MM.1S (cell line): ENCODE measurements around the gene AGAP1.

Experiments used
- CTCF ChIP-seq: fragments of 300-600 bp; sonication (generic); IDR thresholded peaks from 2 replicates; pipeline ENCODE4 v1.5.1; 2016; ENCODE audit warnings: antibody characterized with exemption, low read length, mixed read lengths
- EZH2 ChIP-seq: fragments of 300-600 bp; sonication (generic); optimal IDR thresholded peaks from 2 replicates; pipeline ENCODE3; 2017; ENCODE audit warnings: low read depth, mild to moderate bottlenecking, antibody characterized with exemption, low read length, mixed read lengths

DNA sequence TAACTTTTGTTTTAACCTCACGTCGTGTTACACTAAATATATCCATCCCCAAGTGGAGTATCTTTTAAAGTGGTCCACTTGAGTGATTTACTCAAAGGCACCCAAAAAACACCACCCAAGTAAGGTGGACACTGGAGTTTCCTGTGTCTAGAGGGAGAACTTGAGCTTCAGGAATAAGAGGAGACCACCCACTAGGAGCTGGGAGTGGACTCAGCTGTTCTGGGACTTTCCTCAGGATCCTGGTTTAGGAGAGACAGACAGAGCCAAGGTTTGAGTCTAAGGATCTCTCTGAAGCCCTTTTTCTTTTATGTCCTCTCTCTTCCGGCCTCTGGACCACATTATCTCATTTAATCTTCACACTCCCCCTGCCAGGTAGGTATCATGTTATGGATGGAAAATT is 523.6 kb downstream of the AGAP1 start:
- TF ChIP-seq CTCF (no peak), EZH2 (no peak)
